ENCODE results near the gene ASCC2.
"Not testable (repeated sequence)": the region's sequence is repeated elsewhere in the genome, so short reads cannot be mapped to it uniquely, and the experiment has no call there.

Gene ASCC2

GRCh38 chr22:29838599-29838956, 504 bp upstream of the ASCC2 start:
- peak overlapping the region; percentile 97 for H3K4me3 ChIP-seq (ENCODE audit: low read depth, low read length)
- TF ChIP-seq CTCF (IDR thresholded peaks at IDR 0.05; ENCODE audit: low read depth, low read length): no peak

GRCh38 chr22:29836791-29837370, 1.2 kb downstream of the ASCC2 start:
- peak overlapping the region; percentile 97 for H3K4me3 ChIP-seq (ENCODE audit: low read depth, low read length)

GRCh38 chr22:29834046-29834445, 4.0 kb downstream of the ASCC2 start:
- no peak for TF ChIP-seq CTCF (IDR thresholded peaks at IDR 0.05; ENCODE audit: low read depth, low read length)
- no peak overlapping the region for H3K4me3 ChIP-seq (ENCODE audit: low read depth, low read length)

- no peak overlapping the region for H3K4me3 ChIP-seq (ENCODE audit: low read depth, low read length)
- no peak for TF ChIP-seq CTCF (IDR thresholded peaks at IDR 0.05; ENCODE audit: low read depth, low read length)
These were observed 4.6 kb downstream of the ASCC2 start for GRCh38 chr22:29833392-29833965.

- TF ChIP-seq CTCF (IDR thresholded peaks at IDR 0.05; ENCODE audit: low read depth, low read length): no peak
- no peak overlapping the region for H3K4me3 ChIP-seq (ENCODE audit: low read depth, low read length)
These were observed 6.1 kb downstream of the ASCC2 start for GRCh38 chr22:29831958-29832357.

GRCh38 chr22:29831186-29831921, 6.7 kb downstream of the ASCC2 start:
- no peak overlapping the region for H3K4me3 ChIP-seq (ENCODE audit: low read depth, low read length)
- no peak for TF ChIP-seq CTCF (IDR thresholded peaks at IDR 0.05; ENCODE audit: low read depth, low read length)

- no peak overlapping the region for H3K4me3 ChIP-seq (ENCODE audit: low read depth, low read length)
- no peak for TF ChIP-seq CTCF (IDR thresholded peaks at IDR 0.05; ENCODE audit: low read depth, low read length)
These were observed 7.5 kb downstream of the ASCC2 start for GRCh38 chr22:29830585-29830984.

GRCh38 chr22:29827726-29828125, 10.3 kb downstream of the ASCC2 start:
- H3K4me3 ChIP-seq (ENCODE audit: low read depth, low read length): not testable (repeated sequence)

Data from WI38 (cell line).